A549 (cell line): ENCODE data around the gene REC8. TPM values are rescaled to one million over a fixed set of nuclear protein-coding genes. Genes with fewer than 3 reads are reported as not detected.
A peak's percentile ranks its signal among the peaks of the same experiment; 100 is the strongest.

Experiments
- ATAC-seq, 2 experiments: fragments of 200-7000 bp in 1 of 2; fragments of >200 bp in 1 of 2; cut with Nextera tagmentation in 1 of 2; cut with Tn5 transposase in 1 of 2; 3 replicates each; pipeline versions ENCODE4 v1.8.0 to v1.9.1; 2018 to 2020; ENCODE audit warnings: mild to moderate bottlenecking in 1 of 2, moderate library complexity in 1 of 2
- CTCF ChIA-PET: fragments of 300-600 bp; sonication (Branson Sonifier 250); formaldehyde crosslinking; extraction: SDS; loops from one replicate; lab custom pipeline; 2021; ENCODE audit warnings: antibody characterized with exemption, inconsistent platforms; lab: Yijun Ruan, JAX
- POLR2A ChIA-PET: fragments of 350-600 bp; formaldehyde crosslinking; extraction: SDS; loops from one replicate; lab custom pipeline; 2021; ENCODE audit warnings: antibody characterized with exemption, inconsistent platforms; lab: Yijun Ruan, JAX
- DNase-seq, 2 experiments: peaks; one replicate each; pipeline versions ENCODE4 v3.0.0 to v3.0.0-alpha.2; 2011 to 2016; ENCODE audit warnings: low read depth in 1 of 2, low spot score in 1 of 2
- FAIRE-seq: peaks from 2 replicates; lab custom pipeline; 2011; peaks lifted over from hg19 to GRCh38; lab: Jason Lieb, UNC
- H3K27ac ChIP-seq, 2 experiments: fragments of >200 bp; sonication (Bioruptor Twin); formaldehyde crosslinking; 3 replicates each; pipeline ENCODE4 v1.5.1; 2016 to 2017
- H3K4me1 ChIP-seq: fragments of >200 bp; sonication (Bioruptor Twin); formaldehyde crosslinking; 3 replicates; pipeline ENCODE4 v1.6.1; 2016
- H3K4me2 ChIP-seq: fragments of >200 bp; sonication (Bioruptor Twin); formaldehyde crosslinking; 3 replicates; pipeline ENCODE4 v1.6.1; 2016
- H3K4me3 ChIP-seq: fragments of >200 bp; sonication (Bioruptor Twin); formaldehyde crosslinking; 3 replicates; pipeline ENCODE4 v1.5.1; 2016
- H3K9me3 ChIP-seq: fragments of >200 bp; sonication (Bioruptor Twin); formaldehyde crosslinking; 3 replicates; pipeline ENCODE4 v1.6.1; 2016
- CBX2 ChIP-seq: fragments of 200-600 bp; sonication (generic); IDR thresholded peaks from 2 replicates; pipeline ENCODE4 v1.6.1; 2016; ENCODE audit warnings: low read depth, mild to moderate bottlenecking, borderline replicate concordance
- CBX8 ChIP-seq: fragments of 200-600 bp; sonication (generic); IDR thresholded peaks from 2 replicates; pipeline ENCODE4 v1.6.1; 2016
- EHMT2 ChIP-seq: fragments of 200-600 bp; sonication (generic); IDR thresholded peaks from 2 replicates; pipeline ENCODE4 v1.6.1; 2016; ENCODE audit warnings: antibody characterized with exemption, low read depth, mild to moderate bottlenecking, moderate library complexity
- JUN ChIP-seq, 2 experiments: fragments of >200 bp; sonication (Bioruptor Twin); formaldehyde crosslinking; IDR thresholded peaks; 2 replicates in 1 of 2; 3 replicates in 1 of 2; pipeline ENCODE4 v1.6.1; 2016 to 2017
- KDM1A ChIP-seq: fragments of 200-600 bp; sonication (generic); IDR thresholded peaks from 2 replicates; pipeline ENCODE4 v1.6.1; 2016; ENCODE audit warnings: low read depth, mild to moderate bottlenecking
- MAFK ChIP-seq: fragments of 450-650 bp; IDR thresholded peaks from 2 replicates; pipeline ENCODE4 v1.6.1; 2014; ENCODE audit not compliant: partially characterized antibody
- MAZ ChIP-seq: fragments of 150-350 bp; IDR thresholded peaks from 2 replicates; pipeline ENCODE4 v1.6.1; 2014; ENCODE audit warnings: antibody characterized with exemption, low read depth, low read length, borderline replicate concordance
- NPAS2 ChIP-seq: fragments of 250-450 bp; sonication (Bioruptor Pico); IDR thresholded peaks from 2 replicates; pipeline ENCODE4 v1.8.0; 2022; ENCODE audit warnings: mild to moderate bottlenecking, moderate library complexity, borderline replicate concordance
- POLR2A ChIP-seq: IDR thresholded peaks from 2 replicates; pipeline ENCODE4 v1.6.1; 2012; ENCODE audit warnings: mild to moderate bottlenecking, low read length
- ZFP36 ChIP-seq: fragments of 450-650 bp; IDR thresholded peaks from 2 replicates; pipeline ENCODE4 v1.6.1; 2014; ENCODE audit warnings: borderline replicate concordance; ENCODE audit not compliant: partially characterized antibody
- WGBS: methylation state at CpG from one replicate; pipeline ENCODE4 v1.1.6; 2017; ENCODE audit errors: missing lambda C conversion rate; 5-methylcytosine and 5-hydroxymethylcytosine counted together
- polyA plus RNA-seq, 4 experiments: library from polyadenylated mRNA; depleted of rRNA in 3 of 4; stranded (reverse); fragments of >200 nt; fragmentation: RNase III in 1 of 4; extraction: RNeasy Plus Mini Kit Qiagen cat#74134 plus additional on column Dnase treatment in 1 of 4; gene quantifications; 2 replicates in 3 of 4; 3 replicates in 1 of 4; pipeline ENCODE4 v1.2.3, GENCODE V29; 2011 to 2017
- TF ChIP-seq, protein P1 (sequence below): IDR thresholded peaks from 2 replicates; pipeline ENCODE4 v1.6.1; 2012
- TF ChIP-seq, protein P2 (sequence below): fragments of 250-450 bp; sonication (Bioruptor Pico); IDR thresholded peaks from 2 replicates; pipeline ENCODE4 v1.5.0; 2020; ENCODE audit warnings: low read depth, mild to moderate bottlenecking, moderate library complexity

REC8 gene
- polyA plus RNA-seq, 2 of the 4 experiments (the other 2 are of a cell fraction), result 1.9 to 4.2 TPM

DNA sequence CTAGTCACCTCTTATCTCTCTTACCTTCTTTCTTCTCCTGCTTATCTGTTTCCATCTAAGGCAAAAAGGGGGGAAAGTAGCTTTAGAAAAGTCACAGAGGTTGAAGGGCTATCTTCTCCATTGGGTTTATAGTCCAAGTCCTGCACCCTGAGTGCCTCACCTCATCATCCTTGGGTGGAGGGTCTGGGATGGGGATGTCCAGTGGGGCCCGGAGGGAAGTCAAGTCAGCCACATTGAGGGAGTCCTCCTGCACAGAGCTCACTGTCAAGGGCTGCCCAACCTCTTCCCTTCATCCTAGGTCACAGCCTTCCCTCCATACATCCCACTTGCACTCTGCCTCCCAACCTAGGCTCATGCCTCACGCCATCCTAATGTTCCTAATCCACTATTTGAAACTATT is 26.7 kb upstream of the REC8 start:
- ChIA-PET CTCF (interaction anchor here (0.6 to 12.6 kb wide), 7 partner anchors 8 to 824 kb away, joined by 3 to 168 read pairs (median 5); partner anchors contain the start of genes DCAF11, IRF9, NRL and PABPN1), POLR2A (no interaction called here)
- TF ChIP-seq POLR2A (no peak), KDM1A (no peak)
- no peak for ATAC-seq
- 91% methylated on average over 2 of the region's 2 CpGs for WGBS
- Histone ChIP-seq H3K4me1 (peaks cover 18% of the 10 kb centered on the region), H3K4me3 (peak overlapping the region; percentile 89; the same call in 2 of the 3 replicates), H3K4me2 (peak overlapping the region; percentile 85), H3K27ac (peak overlapping the region; percentile 91 to 98; a peak in 4 of 6 replicates), H3K9me3 (no peaks in the 10 kb centered on the region)
- FAIRE-seq, result no peak
- no peak for DNase-seq

DNA sequence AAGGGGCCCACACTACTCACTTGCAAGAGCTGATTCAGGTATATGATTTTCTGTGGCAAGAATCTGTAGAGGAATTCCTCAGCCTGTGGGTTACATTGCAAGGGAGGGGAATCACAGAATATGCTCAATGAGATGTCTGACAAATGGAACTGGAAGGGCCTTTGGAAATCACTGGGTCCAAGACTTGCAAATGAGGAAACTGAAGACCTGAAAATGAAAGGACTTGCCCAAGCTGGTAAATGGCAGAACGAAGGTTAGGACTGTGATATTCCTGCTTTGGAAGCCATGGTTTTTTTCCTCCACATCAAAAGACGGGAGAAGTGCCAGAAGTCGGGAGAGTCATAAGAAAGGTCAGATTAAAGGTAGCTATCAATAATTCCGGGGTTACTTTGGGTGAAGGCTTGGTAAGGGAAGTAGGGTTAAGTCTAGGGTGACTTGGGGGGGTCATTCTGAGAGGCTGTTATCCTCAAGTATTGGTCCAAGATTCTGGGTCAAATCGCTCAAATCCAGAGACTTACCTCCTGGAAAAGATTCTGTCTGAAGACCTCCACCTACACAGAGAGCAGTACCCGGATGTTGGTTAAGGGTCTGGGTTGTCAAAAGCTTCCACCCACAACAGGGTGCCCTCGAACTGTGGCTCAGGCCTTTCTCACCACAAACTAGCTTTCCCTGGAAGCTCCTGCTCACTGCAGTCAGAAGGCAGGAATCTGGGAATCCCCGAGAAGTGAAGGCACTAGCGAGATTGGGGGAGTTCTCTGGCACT is 26.0 kb upstream of the REC8 start:
- ChIA-PET POLR2A (interaction anchor here (0.6 to 2.5 kb wide), 8 partner anchors 10 to 887 kb away, joined by 3 to 18 read pairs (median 4); partner anchors contain the start of genes CARMIL3, DCAF11, IRF9 and MDP1), CTCF (interaction anchor here (0.6 to 12.6 kb wide), 10 partner anchors 9 to 825 kb away, joined by 3 to 168 read pairs (median 3); partner anchors contain the start of genes IRF9 and PABPN1)
- peak overlapping the region; percentile 91 to 98 for H3K27ac ChIP-seq
- no peak for FAIRE-seq
- peak in 1 of 2 experiments; percentile 51 for DNase-seq
- ATAC-seq, result peak; percentile 0 to 1; a peak in 2 of 6 replicates
- 5% methylated on average over 9 of the region's 9 CpGs for WGBS
- peak overlapping the region; percentile 85 for H3K4me2 ChIP-seq
- peaks cover 18% of the 10 kb centered on the region for H3K4me1 ChIP-seq
- no peaks in the 10 kb centered on the region for H3K9me3 ChIP-seq
- peak overlapping the region; percentile 89 for H3K4me3 ChIP-seq
- TF ChIP-seq MAZ (no peak), MAFK (no peak), NPAS2 (no peak), POLR2A (no peak), JUN (IDR thresholded peaks at IDR 0.05) (no peak), ZFP36 (no peak), EHMT2 (no peak), CBX2 (no peak), CBX8 (no peak)
- TF ChIP-seq, protein P1, sequence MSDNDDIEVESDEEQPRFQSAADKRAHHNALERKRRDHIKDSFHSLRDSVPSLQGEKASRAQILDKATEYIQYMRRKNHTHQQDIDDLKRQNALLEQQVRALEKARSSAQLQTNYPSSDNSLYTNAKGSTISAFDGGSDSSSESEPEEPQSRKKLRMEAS, result no peak
- TF ChIP-seq, all 56 proteins: peak for 0

DNA sequence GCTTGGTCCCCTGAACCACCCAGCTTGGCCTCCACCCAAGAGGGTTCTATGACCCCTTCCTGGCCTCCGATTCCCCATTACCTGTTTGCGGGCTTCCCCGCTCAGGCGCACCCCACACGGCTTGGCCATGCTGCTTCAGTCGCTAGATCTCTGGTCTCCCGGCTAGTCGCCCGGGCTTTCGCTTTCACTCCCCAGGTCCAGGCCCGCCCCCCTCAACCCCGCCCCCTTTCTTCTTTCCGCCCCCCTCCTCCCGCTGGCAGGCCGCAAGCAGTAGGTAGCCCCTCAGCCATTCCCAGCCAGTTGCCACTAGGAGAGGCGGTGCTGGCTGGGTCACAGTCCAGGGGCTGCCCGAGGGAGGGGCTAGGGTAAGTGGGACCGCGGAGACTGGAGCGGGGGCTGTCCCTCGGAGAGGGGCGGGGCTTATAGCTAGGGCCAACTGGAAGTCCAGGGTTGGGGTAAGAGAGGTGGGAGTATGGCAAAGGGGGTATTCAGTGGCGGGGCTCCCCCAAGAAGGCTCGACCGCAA is 25.4 kb upstream of the REC8 start, which contains the start of gene PSME2:
Gene PSME2 (minus strand): TSS at position 158 of the 525 bp plus-strand sequence. CDS start 29 bp downstream, at position 129.
- TF ChIP-seq, protein P1, result peak; percentile 27; the same call in 1 of the 2 replicates
- TF ChIP-seq JUN (IDR thresholded peaks at IDR 0.05) (peak; percentile 30; a peak in 2 of 5 replicates), POLR2A (peak; percentile 71), MAZ (0 out of 2 replicates have a peak, but pooled peaks have one; percentile 43)
- TF ChIP-seq, protein P2, sequence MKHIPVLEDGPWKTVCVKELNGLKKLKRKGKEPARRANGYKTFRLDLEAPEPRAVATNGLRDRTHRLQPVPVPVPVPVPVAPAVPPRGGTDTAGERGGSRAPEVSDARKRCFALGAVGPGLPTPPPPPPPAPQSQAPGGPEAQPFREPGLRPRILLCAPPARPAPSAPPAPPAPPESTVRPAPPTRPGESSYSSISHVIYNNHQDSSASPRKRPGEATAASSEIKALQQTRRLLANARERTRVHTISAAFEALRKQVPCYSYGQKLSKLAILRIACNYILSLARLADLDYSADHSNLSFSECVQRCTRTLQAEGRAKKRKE (CRISPR knock-in tag), result no peak
- TF ChIP-seq, all 56 proteins: peak for 4
- no peak for FAIRE-seq
- CTCF ChIA-PET, result interaction anchor here (0.8 to 12.6 kb wide), 9 partner anchors 9 to 69 kb away, joined by 3 to 168 read pairs (median 3); partner anchors contain the start of genes IRF9, MDP1 and PSME1

More for the DNA sequence above, 25.4 kb upstream of the REC8 start, which contains the start of gene PSME2:
- POLR2A ChIA-PET, result interaction anchor here (0.5 to 2.5 kb wide), 12 partner anchors 8 to 96 kb away, joined by 3 to 18 read pairs (median 4); partner anchors contain the start of genes CARMIL3, CHMP4A, DCAF11 and IRF9
- peak; percentile 77 to 87 for ATAC-seq
- peak within 1 kb of the TSS; percentile 91 to 98 for H3K27ac ChIP-seq
- peak within 1 kb of the TSS; percentile 89 for H3K4me3 ChIP-seq
- H3K4me2 ChIP-seq, result peak within 1 kb of the TSS; percentile 85
- peaks cover 18% of the 10 kb centered on the region for H3K4me1 ChIP-seq
- DNase-seq, result peak; percentile 97 to 98
- H3K9me3 ChIP-seq, result no peaks in the 10 kb centered on the region
- 2% methylated on average over 13 of the region's 25 CpGs for WGBS
